HG03025 (cell line): ENCODE results near the gene PSME1.
A peak's percentile ranks its signal among the peaks of the same experiment; 100 is the strongest.

Source experiments
- ATAC-seq: cut with Tn5 transposase; IDR thresholded peaks from one replicate; pipeline ENCODE4 v1.9.1; 2021; ENCODE audit warnings: mild to moderate bottlenecking, moderate library complexity; ENCODE audit not compliant: unreplicated experiment, low FRiP score

The PSME1 gene

GRCh38 chr14:24135834-24136683, at the start of gene PSME1:
Gene PSME1, plus strand, starts transcription at chr14:24136194. Its CDS starts 69 bp downstream, at chr14:24136263.
- ATAC-seq = peak; percentile 74

GRCh38 chr14:24087004-24087403, 49.0 kb upstream of the PSME1 start:
- ATAC-seq = no peak

GRCh38 chr14:24088095-24088494, 47.9 kb upstream of the PSME1 start:
- no peak for ATAC-seq

GRCh38 chr14:24089890-24090289, 46.1 kb upstream of the PSME1 start:
- no peak for ATAC-seq

- ATAC-seq = no peak
These were observed 43.9 kb upstream of the PSME1 start for GRCh38 chr14:24092110-24092504.

GRCh38 chr14:24092505-24093206, 43.3 kb upstream of the PSME1 start:
- ATAC-seq = no peak

- ATAC-seq = no peak
These were observed 42.6 kb upstream of the PSME1 start for GRCh38 chr14:24093207-24093900.

- peak; percentile 48 for ATAC-seq
These were observed 41.8 kb upstream of the PSME1 start, which contains the start of gene PCK2 for GRCh38 chr14:24093901-24094840. Gene PCK2, plus strand, starts transcription at chr14:24094311. Its CDS starts 95 bp downstream, at chr14:24094406.

GRCh38 chr14:24094841-24095270, 41.1 kb upstream of the PSME1 start:
- no peak for ATAC-seq

- ATAC-seq = peak; percentile 43
These were observed 40.5 kb upstream of the PSME1 start for GRCh38 chr14:24095271-24096068.

- ATAC-seq = no peak
These were observed 39.3 kb upstream of the PSME1 start for GRCh38 chr14:24096545-24097181.

- no peak for ATAC-seq
These were observed 37.6 kb upstream of the PSME1 start for GRCh38 chr14:24098229-24098926.

GRCh38 chr14:24098927-24099813, 36.8 kb upstream of the PSME1 start:
- ATAC-seq = no peak

GRCh38 chr14:24100197-24100981, 35.6 kb upstream of the PSME1 start:
- no peak for ATAC-seq

GRCh38 chr14:24100982-24101494, 35.0 kb upstream of the PSME1 start:
- ATAC-seq = no peak
